Uterus (tissue), 2 donors: Measurements from ENCODE around the gene MAP2.

Experiments
- POLR2A ChIP-seq, 2 donors: fragments of 450-650 bp; IDR thresholded peaks; one replicate each; pipeline ENCODE4 v1.6.1; 2016; ENCODE audit warnings: antibody characterized with exemption in 2 of 2, mild to moderate bottlenecking in 1 of 2, moderate library complexity in 1 of 2
- TF ChIP-seq, protein P1 (sequence below), 4 experiments: fragments of 200-600 bp in 2 of 4; fragments of 450-650 bp in 2 of 4; sonication (generic) in 2 of 4; IDR thresholded peaks; one replicate each; pipeline ENCODE4 v1.5.1; 2016 to 2019; ENCODE audit warnings: antibody characterized with exemption in 4 of 4, mild to moderate bottlenecking in 2 of 4, moderate library complexity in 1 of 4

- no peak for TF ChIP-seq POLR2A (IDR thresholded peaks at IDR 0.05)
- TF ChIP-seq, protein P1, sequence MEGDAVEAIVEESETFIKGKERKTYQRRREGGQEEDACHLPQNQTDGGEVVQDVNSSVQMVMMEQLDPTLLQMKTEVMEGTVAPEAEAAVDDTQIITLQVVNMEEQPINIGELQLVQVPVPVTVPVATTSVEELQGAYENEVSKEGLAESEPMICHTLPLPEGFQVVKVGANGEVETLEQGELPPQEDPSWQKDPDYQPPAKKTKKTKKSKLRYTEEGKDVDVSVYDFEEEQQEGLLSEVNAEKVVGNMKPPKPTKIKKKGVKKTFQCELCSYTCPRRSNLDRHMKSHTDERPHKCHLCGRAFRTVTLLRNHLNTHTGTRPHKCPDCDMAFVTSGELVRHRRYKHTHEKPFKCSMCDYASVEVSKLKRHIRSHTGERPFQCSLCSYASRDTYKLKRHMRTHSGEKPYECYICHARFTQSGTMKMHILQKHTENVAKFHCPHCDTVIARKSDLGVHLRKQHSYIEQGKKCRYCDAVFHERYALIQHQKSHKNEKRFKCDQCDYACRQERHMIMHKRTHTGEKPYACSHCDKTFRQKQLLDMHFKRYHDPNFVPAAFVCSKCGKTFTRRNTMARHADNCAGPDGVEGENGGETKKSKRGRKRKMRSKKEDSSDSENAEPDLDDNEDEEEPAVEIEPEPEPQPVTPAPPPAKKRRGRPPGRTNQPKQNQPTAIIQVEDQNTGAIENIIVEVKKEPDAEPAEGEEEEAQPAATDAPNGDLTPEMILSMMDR (IDR thresholded peaks at IDR 0.05), result no peak
These were observed 157.2 kb downstream of the MAP2 start for GRCh38 chr2:209581040-209581439.
